ENCODE results near the gene HSD17B8.

HSD17B8 gene

DNA sequence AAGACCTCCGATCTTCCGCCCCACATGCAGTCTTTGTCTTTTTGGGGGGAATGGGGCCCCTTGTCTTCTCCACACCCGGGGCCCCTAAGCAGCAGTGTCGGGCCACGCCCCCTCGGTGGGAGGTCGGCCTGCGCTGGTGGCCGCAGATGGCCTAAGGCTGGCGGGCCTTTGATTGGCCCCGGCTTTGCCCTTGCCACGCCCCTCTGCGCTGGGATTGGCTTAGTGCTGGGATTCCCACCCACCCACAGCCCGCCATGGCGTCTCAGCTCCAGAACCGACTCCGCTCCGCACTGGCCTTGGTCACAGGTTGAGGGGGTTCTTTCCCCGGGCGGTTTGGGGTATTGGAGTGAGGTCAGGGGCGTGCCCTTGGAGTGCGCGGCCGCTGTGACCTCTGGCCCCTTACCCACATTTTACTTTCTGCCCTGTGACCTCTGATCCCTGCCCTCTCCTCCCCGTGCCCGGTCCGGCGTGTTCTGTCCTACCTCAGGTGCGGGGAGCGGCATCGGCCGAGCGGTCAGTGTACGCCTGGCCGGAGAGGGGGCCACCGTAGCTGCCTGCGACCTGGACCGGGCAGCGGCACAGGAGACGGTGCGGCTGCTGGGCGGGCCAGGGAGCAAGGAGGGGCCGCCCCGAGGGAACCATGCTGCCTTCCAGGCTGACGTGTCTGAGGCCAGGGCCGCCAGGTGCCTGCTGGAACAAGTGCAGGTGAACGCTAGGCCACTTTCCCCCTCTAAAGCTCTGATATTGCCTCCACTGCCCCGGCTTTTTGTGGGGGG is at the start of gene HSD17B8:
HSD17B8 (plus strand) TSS at position 241 of the 776 bp plus-strand sequence; CDS start at position 255, 14 bp downstream.
- peak; percentile 79 for DNase-seq

DNA sequence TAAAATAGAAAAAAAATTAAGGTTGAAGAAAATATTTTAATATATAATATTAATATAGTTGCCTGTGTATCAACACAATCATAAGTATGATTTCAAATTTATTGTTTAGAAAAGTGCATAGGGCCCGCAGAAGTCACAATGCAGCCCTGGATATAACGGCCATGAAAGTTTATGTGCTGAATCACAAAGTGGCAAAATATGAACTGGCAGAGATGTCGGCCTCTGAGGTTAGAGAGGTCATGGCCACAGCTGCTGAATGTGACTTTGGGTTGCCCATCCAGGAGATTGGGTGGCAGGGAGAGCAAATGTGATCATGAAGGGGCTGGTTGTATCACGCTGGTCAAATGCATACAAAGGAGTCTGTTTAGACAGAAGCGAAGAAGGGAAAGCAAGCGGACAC is 47.9 kb upstream of the HSD17B8 start:
- DNase-seq, result no peak

DNA sequence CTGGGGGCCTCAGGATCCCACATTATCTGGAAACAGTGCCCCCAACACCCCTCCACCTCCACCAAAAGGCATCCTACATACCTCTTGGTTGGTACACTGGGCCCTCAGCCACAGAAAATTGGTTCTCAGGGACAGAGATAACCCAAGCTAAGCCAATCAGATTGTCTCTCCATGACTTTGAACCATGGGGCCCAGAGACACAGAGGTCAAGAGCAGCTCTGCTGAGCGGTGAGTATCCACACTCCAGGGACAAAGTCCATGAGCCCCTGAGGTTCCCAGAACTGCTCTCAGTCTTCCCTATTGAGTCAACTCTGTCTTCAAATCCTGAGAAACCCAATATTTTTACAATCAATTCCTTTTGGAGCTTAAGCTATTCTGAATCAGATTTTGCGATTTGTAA is 47.5 kb upstream of the HSD17B8 start:
- DNase-seq, result no peak

DNA sequence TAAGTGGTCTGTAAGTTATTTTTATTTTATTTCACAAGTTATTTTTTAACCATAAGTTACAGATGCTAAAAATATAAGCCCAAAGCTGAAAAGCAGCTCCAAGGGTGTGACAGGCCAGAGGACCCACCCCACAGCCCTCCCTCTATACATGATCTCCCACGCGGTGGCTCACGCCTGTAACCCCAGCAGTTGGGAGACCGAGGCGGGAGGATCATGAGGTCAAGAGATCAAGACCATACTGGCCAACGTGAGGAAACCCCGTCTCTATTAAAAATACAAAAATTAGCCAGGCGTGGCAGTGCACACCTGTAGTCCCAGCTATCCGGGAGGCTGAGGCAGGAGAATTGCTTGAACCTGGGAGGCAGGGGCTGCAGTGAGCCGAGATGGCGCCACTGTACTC is 44.4 kb upstream of the HSD17B8 start:
- DNase-seq, result no peak

DNA sequence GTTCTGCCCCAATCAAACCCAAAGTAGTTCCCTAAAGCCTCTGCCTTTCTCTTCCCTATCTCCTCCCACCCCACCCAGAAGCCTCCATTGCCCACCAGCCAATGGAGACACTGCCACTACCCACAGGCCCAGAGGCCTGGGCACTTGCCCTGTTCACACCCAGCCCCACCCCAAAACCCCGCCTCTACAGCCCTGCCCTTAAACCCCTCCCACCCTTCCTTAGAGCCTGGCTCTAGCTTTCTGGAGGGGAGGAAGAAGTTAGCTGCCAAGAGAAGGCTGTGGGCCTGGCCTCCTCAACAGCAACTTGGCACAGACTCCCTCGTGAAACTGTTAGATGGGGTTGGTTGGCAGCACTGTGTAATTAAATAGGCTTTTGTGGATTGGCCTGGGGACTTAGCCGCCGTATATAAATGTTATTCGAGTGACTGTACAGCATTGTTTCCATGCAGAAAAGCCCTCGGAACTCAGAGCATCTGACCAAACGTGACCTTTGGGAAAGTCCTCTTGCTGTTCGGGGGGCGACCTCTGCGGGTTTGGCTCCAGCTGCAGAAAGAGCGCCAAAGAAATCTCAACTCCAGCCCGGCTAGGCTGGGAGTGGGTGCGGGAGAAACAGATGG is 43.6 kb upstream of the HSD17B8 start:
- DNase-seq, result peak; percentile 75

DNA sequence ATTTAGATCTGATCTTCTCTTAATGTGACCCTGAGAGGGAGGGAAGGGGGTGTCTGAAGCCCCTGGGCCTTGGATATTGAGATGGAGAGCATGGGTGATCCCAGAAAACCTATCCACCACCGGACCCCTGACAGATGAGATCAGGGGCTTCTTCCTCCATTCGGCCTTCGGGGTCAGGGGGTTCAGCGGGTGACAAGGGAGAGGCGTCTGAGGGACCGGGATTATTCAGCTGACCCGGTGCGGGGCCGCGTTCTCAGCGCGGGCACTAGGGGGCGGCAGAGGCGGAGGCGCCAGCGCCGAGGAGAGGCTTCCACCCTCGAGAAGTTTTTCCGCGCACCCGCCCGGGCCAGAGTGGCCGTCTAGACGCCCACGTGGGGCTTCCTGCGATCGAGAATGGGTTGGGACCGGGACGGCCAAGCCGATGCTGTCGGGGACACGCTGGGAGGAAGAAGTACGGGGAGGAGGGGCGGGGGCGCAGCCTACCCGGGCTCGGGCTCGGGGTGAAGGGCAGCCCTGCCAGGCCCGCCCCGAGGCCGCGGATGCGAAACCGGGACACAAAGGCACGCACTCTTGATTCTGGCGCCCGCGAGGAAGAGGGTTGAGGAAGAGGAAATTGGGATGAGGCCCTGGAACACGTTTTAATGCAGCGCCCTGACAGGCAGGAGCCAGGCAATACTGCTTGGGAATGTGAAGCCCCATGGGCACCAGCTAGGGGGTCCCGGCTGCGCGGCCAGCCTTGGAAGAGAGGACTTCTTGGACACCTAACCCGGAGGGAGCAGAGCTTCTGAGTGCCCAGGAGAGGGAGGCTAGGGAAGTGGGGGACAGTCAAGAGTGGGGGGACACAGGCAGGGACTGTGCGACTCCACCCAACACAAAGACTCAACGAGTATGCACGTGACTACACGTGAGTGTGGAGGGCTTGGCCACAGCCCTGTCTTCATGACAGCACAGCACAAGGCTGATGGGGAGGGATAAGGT is 42.8 kb upstream of the HSD17B8 start:
- DNase-seq, result peak; percentile 66

DNA sequence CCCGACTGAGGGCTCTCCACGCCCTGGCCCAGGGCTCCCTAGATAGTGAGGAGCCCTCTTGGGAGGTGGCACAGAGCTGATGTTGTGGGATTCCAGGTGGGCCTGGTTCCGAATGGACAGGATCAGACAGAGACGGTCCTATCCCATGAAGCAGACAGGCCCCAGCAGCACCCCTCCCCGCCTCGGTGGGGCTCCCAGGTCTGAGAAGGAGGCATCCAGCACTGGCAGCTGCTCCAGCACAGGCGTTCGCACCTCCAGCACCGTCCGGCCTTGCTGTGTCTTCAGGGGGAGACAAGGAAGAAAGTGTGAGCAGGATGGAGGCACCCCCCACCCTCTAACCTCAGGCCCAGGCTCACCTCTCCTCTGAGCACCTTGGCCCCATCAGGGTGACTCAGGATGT is 40.9 kb upstream of the HSD17B8 start:
- no peak for DNase-seq

DNA sequence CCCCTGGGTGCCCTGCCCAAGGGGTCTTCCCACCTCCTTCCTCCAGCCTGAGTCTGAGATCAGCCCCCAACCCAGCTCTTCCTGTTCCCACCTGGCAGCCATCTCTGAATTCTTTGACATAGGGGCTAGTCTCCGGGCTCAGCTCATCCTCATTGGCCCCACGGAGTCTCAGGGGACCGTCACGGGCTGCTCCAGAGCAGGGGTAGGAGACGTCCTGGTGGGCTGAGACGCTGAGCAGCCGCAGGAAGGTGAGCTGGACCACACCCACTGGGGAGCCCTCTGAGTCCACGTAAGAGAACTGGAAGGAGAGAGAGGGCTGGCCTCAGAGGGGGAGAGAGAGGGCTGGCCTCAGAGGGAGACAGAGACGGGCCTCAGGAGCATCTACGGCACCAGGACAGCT is 40.3 kb upstream of the HSD17B8 start:
- DNase-seq, result no peak

DNA sequence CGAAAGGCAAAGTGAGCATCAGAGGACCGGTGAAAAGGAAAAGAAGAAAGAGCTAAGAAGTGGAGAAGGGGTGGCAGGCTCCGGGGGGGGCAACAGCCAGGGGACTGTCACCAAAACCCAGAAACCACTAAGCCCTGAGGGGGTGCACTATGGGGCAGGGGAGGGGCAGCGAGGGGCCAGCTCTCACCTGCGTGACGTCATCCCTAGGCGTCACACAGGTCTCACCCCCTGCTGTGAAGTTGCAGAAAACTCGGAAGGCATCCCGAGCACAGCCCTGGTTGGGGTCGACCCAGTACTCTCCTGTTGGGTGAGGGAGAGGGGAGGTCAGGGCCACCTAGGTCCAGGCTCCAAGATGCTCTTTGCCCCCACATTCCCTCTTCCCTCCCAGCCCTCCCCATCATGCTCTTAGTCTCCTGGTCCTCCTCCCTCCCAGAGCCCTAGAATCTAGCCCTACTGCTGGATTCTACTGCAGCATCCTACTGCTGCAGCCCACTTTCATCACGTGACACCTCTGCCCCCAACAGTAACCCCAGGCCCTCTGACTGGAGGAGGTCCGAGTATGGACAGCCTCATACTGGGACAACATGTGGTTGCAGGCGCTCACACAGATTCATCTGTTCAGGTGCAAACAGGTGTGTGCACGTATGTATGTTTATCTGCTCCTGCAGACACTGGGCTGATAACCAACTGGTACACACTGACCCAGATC is 39.6 kb upstream of the HSD17B8 start:
- DNase-seq, result no peak

DNA sequence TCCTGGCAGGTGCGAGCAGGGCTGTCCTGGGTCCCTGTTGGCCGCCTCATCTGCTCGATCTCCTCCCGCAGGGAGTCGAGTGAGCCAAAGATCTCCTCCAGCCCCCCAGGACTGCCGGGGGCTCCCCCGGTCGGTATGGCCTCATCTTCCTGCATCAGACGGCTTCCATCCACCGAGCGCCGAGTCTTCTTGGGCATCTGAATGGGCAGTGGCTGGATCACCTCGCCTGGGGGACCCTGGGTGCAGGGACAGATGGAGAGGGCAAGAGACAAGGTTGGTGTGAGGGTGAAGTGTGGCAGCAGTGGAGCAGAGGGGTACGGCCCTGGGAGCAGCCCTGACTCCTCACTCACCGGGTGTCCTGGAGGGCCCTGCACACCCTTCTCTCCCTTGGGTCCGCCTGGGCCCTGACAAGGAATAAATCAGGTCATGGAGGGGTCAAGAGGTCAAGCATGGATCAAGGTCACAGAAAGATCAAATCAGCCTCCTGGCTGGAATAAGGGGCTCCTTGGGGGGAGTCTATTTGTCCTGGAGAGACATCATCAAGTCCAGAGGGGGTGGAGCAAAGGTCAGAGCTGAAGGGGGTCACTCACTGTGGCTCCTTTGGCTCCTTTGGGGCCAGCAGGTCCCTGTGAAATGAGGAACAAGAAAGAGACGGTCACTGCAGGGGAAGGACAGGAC is 38.7 kb upstream of the HSD17B8 start:
- DNase-seq, result no peak

DNA sequence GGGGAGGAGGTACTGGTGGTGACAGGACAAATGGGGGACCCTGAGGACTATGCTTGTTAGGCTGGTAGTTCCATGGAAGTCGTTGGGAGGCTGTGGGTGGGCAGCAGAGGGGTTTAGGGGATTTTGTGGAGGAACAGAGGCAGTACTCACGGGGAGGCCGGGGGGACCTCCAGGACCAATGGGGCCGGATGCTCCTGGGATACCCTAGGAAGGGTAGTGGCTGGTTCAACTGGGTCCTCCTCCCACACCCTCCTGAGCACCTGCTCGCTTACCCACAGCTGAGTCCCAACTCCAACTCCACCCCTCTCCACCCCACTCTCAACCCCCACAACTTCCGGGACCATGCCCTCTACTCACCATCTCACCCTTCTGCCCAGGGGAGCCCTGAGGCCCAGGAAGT is 38.1 kb upstream of the HSD17B8 start:
- no peak for DNase-seq

DNA sequence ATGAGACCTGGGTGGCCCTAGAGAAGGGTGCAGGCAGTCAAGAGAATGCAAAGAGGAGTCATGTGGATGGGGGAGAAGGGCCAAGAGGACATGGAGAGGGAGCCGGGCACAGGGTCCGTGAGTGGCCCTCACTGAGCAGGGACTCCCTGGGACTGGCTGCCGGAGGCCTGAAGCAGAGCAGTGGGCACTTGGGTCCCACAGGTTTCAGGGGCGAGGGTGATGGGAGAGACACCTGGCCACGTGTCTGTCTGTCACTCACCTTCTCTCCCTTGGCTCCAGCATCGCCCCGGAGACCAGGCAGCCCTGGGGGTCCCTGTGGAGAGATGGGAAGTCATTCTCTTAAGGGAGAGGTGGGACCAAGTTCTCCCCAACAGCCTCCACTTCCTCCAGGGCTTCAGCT is 37.6 kb upstream of the HSD17B8 start:
- no peak for DNase-seq

DNA sequence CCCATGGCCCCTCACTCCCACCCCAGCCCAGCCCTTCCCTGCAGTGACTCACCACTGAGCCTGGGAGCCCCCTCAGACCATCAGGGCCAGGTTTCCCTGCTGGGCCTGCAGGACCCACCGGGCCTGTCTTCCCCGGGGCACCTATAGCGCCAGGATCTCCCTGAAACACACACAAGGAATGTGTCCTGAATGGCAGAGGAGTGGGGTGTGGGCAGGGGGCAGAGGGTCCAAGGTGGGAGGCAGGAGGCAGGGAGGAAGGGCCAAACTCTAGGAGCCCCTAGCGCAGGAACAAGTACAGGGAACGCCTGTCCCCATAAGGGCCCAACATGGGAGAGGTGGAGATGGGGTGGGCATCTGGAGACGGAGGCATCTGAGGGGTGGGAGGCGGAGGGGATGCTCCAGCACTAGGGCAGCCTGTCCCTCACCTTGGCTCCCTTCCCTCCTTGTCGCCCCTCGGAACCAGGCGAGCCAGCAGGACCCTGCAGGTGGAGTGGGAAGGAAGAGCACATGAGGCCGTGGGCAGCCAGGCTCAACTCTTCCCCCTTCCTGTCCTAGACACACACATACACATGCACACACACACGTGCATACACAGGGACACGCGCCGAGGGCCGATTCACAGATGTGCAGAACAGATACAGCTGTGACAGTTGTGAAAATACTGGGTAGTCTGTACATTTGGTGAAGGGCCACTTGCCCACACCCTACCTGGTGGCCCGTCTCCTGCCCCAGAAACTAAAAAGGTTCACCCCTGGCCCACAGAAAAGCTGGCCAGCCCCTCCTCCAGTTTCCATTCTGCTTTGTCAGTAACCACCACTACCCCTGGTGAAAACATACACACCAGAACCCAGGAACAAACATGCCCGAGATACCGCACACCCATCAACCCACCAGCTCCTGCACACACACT is 36.8 kb upstream of the HSD17B8 start:
- DNase-seq, result no peak

DNA sequence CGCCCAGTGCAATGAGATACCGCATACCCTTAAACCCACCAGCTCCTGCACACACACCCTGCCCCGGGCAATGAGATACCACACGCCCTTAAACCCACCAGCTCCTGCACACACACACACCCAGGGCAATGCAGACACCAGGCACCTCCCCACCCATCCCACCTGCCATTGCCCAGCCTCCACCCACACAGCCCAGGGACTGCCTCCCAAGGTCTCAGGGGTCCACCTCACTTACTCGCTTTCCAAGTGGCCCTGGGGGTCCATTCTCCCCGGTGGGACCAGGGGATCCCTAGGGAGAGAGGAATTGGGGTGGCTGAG is 36.2 kb upstream of the HSD17B8 start:
- no peak for DNase-seq

DNA sequence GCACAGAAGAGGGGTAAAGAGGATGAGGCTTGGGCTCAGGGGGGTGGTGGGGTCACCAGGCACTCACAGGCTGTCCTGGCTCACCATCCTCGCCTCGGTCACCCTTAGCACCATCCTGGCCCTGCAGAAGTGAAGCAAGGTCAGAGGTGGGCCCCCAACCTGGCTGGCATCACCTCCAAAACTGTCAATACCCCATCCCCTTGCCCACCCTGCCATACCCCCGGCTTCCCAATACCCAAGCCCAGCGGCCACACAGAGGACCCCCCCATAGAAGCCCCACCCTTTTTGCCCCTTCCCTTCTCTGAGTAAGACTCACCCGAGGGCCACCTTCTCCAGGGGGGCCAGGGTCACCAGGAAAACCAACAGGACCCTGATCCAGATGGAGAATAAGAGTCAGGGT is 35.8 kb upstream of the HSD17B8 start:
- DNase-seq, result no peak

DNA sequence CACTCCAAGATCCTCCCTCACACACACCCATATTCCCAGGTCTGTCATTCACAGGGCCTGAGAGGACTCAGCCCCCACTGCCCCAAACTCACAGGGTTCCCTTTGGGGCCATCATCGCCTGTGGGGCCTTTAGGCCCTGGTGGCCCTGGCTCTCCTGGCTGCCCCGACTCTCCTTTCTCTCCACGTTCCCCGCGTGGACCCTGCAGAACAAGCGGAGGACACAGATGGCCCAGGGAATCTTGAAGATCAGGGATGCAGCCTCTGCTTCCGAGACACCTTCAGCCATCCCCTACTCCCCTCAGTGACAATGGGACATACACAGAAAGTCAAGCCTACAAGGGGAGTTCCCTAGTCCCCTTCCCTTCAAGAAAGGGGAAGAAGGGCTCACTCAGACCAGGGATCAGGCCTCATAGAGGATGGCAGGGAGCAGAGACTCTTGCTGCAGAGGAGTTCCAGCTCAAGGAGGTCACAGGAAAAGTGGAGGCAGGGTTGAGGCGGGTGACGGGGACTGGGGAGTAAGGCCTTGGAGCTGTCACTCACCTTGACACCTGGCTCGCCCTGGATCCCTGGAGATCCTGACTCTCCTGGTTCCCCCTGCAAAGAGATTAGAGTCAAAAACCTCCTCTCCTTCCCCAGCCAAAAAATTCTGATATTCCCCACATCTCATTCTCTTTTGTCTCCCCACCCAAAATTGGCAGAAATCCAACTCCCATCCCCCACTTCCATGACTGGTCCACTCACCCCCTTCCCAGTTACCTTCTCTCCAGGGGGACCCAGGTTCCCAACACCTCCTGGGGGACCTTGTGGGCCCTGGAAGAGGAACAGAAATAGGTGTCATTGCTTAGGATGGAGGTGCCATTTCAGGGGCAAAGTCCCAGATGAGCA is 34.9 kb upstream of the HSD17B8 start:
- DNase-seq, result no peak

DNA sequence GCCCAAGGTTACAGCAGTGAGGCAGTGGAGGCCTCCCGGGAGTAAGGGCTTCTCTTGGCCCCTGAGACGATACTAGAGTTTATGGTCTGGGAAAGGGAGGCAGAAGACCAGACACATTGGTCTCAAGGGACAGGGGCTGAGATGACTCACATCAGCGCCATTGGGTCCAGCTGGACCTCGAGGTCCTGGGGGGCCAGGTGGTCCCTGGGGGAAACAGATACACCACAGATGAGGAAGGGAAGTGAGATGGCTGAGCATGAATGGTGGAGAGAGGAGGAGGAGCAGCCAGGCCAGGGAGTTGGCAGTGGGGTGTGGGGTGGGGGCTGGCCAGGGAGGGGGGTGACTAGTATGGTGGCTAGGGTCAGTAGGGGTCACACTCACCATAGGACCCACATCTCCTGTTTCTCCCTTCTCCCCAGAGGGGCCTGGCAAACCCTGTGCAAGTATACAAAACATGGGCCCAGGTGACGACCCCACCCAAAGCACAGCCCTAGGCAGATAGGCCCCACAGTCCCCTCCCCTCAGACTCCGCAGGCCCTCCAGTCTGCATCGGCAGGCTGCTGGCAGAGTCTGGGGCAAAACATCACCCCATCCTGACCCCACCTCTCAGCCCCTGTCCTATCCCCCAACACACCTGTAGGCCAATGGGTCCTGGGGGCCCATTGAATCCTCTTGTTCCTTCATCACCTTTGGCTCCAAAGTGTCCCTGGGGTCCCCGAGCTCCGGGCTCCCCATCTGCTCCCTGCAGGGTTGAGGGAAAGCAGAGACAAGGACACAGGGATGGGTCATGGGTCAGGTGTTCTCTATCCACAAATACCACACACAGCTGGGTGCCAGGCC is 34.1 kb upstream of the HSD17B8 start:
- no peak for DNase-seq

DNA sequence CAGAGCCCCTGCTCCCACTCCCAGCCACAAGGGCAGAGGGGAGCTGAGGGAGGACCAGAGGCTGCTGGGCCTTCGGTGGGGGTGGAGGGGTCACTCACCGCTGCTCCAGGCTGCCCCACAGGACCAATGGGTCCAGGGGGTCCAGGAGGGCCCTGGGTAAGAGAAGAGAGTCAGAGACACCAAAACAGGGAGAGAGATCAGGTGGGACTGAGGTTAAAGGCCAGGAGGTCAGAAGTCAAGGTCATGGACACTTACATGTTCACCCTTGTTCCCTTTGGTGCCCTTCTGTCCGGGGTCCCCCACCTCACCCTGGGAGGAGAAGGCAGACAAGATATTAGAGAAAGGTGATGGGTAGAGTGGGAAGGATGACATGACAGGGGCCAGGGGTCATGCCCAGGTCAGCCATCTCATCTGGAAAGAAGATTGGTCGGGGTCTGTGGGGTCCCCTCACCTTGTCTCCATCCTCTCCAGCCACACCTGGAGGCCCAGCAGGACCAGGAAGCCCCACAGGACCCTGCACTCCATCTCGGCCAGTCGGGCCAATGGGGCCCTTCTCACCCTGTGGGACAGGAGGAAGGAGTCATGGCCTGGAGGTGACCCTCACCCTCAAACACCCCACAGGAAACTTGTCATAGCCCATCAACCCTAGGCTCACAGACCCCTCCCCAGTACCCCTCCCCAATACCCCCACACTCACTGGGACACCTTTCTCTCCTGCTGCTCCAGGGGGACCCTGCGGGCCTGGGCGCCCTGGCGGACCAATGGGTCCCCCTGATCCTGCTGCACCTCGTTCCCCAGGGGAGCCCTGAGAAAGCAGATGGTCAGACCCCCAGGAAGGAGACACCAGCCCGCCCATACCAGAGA is 33.2 kb upstream of the HSD17B8 start:
- no peak for DNase-seq
